22Rv1 (cell line): Measurements from ENCODE around the gene GARS1.

Experiments used
- ZFX ChIP-seq: fragments of 450-650 bp; IDR thresholded peaks from 2 replicates; pipeline ENCODE4 v1.6.1; 2017; ENCODE audit warnings: antibody characterized with exemption, borderline replicate concordance
- TF ChIP-seq, protein P1 (sequence below): fragments of 450-650 bp; IDR thresholded peaks from 2 replicates; pipeline ENCODE4 v1.5.1; 2017; ENCODE audit warnings: mild to moderate bottlenecking

DNA sequence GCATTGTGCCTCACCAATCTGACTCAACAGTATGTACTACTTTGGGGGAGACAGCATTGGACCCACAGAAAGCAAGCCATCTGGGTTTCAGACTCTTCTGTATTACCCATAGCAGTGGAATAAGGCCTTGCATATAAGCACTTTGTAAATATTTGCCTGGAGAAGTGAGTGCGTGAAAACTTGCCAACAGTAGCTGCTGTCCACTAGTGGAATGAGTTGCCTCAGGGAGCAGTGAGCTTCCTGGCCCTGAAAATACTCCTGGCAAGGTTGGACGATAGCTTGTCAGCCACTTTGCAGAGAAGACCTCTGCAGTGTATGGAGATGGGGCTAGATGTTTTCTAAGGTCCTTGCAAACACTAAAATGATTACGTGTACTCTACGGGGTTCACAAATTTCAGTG lies 21.6 kb downstream of the GARS1 start:
- TF ChIP-seq, protein P1, sequence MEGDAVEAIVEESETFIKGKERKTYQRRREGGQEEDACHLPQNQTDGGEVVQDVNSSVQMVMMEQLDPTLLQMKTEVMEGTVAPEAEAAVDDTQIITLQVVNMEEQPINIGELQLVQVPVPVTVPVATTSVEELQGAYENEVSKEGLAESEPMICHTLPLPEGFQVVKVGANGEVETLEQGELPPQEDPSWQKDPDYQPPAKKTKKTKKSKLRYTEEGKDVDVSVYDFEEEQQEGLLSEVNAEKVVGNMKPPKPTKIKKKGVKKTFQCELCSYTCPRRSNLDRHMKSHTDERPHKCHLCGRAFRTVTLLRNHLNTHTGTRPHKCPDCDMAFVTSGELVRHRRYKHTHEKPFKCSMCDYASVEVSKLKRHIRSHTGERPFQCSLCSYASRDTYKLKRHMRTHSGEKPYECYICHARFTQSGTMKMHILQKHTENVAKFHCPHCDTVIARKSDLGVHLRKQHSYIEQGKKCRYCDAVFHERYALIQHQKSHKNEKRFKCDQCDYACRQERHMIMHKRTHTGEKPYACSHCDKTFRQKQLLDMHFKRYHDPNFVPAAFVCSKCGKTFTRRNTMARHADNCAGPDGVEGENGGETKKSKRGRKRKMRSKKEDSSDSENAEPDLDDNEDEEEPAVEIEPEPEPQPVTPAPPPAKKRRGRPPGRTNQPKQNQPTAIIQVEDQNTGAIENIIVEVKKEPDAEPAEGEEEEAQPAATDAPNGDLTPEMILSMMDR = no peak
- no peak for TF ChIP-seq ZFX
